HG03565 (cell line): ENCODE data around the gene SH3BP1.
"Not testable (repeated sequence)": the region's sequence is repeated elsewhere in the genome, so short reads cannot be mapped to it uniquely, and the experiment has no call there.

Source experiments
- ATAC-seq: cut with Tn5 transposase; IDR thresholded peaks from one replicate; pipeline ENCODE4 v1.9.1; 2021; ENCODE audit warnings: mild to moderate bottlenecking, moderate library complexity; ENCODE audit not compliant: unreplicated experiment

SH3BP1 gene

GRCh38 chr22:37633089-37633624 lies 6.3 kb upstream of the SH3BP1 start:
- ATAC-seq = peak; percentile 48

DNA sequence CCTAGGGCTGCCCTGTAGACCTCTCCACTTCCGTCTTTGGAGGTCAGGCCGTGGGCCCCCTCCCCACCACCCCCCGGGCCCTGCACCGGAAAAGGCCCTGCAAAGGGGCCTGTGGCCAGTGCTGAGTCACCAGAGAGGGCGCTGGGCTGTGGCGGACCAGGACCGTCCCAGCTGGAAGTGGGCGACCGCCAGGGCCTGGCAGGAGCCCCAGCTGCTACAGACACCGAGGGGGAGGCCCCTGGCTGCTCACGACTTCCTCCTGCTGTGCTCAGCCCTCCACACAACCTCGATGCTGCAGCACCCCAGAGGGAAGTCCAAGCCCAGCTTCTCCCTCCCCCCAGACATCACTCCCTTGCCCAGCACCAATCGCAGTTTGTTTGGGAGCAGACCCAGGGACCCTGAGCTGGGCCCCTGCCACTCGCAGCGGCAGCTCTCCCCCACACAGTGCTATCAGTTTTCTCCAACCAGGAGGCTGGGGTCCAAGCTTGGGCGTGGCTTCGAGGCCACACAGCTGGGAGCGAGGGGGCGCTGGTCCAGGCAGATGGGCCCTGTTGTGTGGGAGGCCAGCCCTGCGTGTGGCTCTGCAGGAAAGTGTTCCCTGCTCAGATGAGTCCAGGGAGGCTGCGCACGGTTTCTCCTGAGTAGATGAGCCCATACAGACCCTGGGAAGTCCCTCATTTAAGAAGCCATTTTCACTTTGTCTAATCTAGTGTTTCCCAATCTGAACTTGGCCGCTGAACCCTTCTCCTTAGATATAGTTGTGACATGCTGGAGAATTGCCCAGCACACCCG lies 5.6 kb upstream of the SH3BP1 start:
- peak; percentile 29 for ATAC-seq

GRCh38 chr22:37634417-37634924 lies 5.0 kb upstream of the SH3BP1 start:
- no peak for ATAC-seq

DNA sequence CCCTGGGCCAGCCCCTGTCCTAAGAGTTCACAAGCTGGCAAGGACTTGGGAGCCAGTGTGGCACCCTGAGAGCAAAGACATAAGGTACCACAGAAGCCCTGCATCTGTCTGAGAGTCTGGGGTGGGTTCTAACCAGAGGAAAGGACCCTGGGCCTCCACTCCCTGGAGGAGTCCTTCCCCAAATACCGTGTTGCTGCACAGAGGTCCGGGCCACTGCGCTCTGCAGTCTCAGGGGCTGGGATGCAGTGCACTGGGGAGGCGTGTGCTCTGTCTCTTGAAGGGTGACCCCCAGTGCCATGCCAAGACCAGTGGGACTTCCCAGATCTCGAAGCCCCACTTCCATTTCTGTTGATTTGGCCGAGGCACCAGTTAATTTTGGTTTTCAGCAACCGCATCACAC lies 4.3 kb upstream of the SH3BP1 start:
- no peak for ATAC-seq

- no peak for ATAC-seq
These were observed 3.1 kb upstream of the SH3BP1 start for GRCh38 chr22:37636186-37636948.

GRCh38 chr22:37636949-37637273 lies 2.6 kb upstream of the SH3BP1 start:
- no peak for ATAC-seq

DNA sequence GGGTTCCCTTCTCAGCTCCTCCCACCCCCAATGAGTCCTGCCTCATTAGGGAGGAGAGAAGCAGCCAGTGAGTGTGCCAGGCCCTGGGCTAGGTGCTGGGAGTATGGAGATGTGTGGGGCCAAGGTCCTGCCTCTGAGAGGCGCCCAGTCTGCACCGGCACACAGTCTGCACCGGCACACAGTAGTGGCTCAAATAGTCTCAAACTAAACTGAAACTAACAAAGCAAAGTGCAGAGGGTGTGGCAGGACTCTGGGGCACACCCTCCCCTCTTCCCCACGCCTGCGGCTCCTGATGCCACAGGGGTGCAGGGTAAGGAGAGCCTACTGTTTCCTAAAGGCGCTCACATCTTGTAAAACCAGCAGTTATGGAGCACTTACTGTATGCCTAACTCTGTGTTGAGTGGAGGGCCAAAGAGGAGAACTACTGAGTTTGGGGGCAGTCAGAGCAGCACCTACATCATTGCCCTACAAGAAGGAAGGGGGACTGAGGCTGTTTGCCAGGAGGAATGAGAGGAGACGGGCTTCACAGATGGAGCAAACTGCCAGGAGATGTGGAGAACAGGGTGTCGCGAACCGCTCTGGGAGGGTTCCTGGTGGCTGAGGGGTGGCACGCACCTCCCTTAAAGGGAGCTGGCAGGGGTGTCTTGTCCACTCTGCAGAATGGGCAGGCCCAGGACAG lies 939 bp upstream of the SH3BP1 start:
- no peak for ATAC-seq

- no peak for ATAC-seq
These were observed 512 bp downstream of the SH3BP1 start for GRCh38 chr22:37639771-37640590.

DNA sequence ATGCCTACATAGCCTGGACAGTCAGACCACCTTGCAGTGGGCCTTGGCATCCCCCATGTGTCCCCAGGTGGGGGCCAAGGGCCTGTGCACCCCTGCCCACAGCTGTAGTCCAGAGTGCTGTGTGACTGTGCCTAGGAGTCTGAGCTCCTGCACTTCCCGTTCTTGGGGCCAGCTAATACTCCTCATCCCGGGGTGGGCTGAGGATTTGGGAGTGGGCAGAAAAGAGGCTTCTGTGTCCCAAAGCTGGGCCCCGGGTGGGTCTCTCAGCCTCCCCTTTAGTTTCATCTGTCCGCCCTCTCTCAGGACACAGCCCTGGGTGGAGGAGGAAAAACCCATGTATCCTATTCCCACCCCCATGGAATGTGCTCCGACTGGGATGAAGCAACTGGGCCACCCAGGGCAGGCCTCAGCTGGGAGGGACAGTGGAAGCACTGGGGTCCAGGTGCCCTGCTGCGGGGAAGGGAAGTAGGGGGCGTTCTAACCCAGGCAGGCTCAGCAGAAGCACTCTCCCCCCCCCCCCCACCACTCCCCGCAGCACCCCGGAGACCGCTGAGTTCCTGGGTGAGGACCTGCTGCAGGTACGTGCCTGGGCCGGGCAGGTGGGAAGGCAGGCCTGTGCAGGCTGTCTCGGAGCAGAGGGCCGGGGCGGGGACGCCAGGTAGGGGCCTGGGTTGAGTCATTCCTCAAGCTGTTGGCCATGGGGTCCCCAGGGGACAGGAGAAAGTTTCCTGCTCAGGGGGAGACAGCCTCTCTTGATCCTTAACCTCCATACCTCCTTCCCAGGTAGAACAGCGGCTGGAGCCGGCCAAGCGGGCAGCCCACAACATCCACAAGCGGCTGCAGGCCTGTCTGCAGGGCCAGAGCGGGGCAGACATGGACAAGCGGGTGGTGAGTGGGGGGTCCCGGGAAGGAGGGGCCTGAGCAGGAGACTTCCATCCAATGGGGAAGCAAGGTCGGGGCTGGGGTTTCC lies 1.4 kb downstream of the SH3BP1 start:
- no peak for ATAC-seq

GRCh38 chr22:37641561-37641949 lies 2.1 kb downstream of the SH3BP1 start:
- no peak for ATAC-seq

DNA sequence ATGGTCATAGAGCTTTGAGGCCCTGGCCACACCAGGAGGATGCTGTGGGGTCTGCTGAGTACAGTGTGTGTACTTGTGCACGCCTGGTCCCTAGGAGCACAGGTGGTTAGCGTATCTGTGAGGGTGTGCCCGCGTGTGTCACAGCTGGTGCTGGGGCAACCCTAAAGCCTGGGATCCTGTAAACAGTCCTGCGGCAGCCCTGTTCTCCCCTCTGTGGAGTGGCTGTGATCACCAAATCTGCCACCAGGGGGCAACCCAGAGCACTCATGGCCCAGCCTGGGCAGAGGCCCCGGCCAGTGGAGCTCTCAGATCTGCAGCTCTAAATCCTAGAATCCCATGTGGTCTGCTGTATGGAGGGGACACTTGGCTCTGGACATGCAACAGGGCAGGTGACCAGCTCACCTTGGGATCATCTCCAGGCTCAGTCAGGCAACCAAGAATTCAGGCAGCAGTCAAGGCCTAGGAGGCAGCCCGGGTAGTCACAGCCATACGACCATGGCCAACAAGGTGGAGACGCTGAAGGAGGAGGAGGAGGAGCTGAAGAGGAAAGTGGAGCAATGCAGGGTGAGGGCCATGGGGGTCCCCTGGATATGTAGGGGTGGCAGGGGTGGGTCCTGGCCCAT lies 3.9 kb downstream of the SH3BP1 start:
- ATAC-seq = peak; percentile 45

GRCh38 chr22:37647317-37647716 lies 7.8 kb downstream of the SH3BP1 start:
- no peak for ATAC-seq

- no peak for ATAC-seq
These were observed 8.5 kb downstream of the SH3BP1 start for GRCh38 chr22:37647928-37648327.

DNA sequence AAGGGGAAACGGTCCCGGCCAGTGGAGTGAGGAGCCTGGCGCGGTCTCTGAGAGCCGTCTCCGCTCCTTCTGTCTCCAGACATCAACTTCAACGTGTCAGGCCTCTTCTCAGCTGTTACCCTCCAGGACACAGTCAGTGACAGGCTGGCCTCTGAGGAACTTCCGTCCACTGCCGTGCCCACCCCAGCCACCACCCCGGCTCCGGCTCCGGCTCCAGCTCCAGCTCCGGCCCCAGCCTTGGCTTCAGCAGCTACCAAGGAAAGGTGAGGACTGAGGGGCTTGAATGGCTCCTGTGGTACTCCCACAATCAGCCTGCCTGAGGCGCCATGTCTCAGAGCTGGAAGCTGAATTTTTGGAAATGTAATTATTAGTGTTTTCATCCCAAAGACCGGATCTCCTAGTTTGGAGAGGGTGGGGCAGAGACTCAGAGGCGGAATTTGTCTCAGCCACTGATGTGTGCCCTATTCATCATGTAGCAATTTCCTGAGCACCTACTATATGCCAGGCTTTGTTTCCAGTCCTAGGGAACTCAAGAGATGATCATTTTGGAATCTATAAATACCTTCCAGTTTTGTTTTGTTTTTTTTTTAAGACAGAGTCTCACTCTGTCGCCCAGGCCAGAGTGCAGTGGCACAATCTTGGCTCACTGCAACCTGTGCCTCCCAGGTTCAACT lies 11.1 kb downstream of the SH3BP1 start:
- no peak for ATAC-seq

DNA sequence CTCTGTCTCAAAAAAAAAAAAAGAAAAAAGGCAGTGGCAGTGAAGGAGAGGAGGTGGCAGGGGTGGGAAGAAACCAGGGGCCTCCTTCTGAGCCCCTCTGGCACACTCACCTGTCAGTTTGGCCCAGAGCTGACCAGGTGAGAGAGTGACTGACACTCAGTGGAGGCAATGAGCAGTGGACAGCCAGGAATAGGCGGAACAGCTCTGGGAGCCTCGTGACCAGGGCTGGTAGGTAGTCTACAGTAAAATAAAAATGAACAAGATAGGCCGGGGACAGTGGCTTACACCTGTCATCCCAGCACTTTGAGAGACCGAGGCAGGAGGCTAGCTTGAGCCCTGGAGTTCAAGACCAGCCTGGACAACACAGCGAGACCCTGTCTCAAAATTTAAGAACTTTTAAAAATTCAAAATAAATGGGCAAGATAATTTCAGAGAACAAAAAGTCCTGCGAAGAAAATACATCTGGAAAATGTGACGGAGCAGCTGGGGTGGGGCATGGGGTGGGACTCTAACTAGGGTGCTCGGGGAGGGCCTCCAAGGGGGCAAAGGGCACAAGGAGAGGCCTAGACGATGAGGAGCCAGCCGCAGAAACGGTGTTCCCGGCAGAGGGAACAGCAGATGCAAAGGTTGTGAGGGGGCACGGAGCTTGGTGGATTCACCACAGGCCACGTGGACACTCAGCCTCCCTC lies 15.2 kb downstream of the SH3BP1 start:
- no peak for ATAC-seq

GRCh38 chr22:37655252-37655563 lies 15.7 kb downstream of the SH3BP1 start:
- no peak for ATAC-seq

DNA sequence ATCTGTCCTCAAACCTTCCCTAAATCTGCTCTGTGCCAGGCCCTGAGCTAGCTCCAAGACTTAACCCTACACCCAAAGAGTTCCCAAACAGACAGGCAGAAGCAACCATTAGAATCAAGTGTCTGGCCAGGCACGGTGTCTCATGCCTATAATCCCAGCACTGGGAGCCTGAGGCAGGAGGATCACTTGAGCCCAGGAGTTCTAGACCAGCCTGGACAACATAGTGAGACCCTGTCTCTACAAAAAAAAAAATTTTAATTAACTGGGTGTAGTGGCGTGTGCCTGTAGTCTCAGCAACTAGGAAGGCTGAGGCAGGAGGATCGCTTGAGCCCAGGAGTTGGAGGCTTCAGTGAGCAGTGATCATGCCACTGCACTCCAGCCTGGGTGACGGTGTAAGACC lies 17.1 kb downstream of the SH3BP1 start:
- ATAC-seq = not testable (repeated sequence)

DNA sequence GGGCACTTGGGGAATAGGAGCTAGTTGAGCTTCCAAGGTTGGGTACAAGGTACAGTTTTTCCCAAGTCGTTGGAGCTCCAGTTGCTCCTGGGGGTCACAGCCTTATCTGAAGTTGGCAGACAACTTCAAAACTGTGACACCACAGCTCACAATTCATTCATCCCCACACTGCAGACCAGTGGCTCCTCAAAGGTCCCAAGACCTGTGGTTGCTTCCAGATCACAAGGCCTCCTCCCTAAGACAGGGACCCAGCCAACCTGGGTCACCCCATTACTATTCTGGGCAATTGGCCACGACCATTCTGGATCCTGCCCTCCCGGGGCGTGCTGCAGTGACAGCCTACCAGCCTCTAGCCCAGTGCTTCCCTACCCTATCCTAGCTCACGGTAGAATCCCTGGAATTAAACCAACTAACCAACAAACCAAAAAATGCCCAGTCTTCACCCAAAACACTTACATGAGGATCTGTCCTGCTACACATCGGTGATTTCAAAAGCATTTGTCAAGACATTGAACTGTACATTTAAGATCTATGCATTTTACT lies 18.2 kb downstream of the SH3BP1 start:
- ATAC-seq = no peak
